K562 (cell line): ENCODE measurements around the gene MYO1D. TPM values are rescaled to one million over a fixed set of nuclear protein-coding genes. Genes with fewer than 3 reads are reported as not detected.

Experiments
- ATAC-seq: fragments of 200-7000 bp; cut with Tn5 transposase; 3 replicates; pipeline ENCODE4 v1.9.1; 2020; ENCODE audit warnings: moderate library complexity
- BruUV-seq: library from RNA; stranded (reverse); fragments of 400-500 nt; replicated peaks from 2 replicates; lab custom pipeline; 2021; lab: Mats Ljungman, UMichigan
- CTCF ChIA-PET: fragments of 300-600 bp; formaldehyde crosslinking; extraction: SDS; loops from one replicate; lab custom pipeline; 2021; ENCODE audit warnings: low intra/inter-chr PET ratio; lab: Yijun Ruan, JAX
- POLR2A ChIA-PET: fragments of 300-600, 350-650 bp; sonication (Branson Sonifier 250); formaldehyde crosslinking; extraction: SDS; loops from one replicate; lab custom pipeline; 2021; ENCODE audit warnings: antibody characterized with exemption, inconsistent platforms; lab: Yijun Ruan, JAX
- DNase-seq, 4 experiments: peaks; one replicate each; pipeline versions ENCODE4 v3.0.0 to v3.0.0-alpha.2; 2011 to 2018; ENCODE audit warnings: low spot score in 3 of 4, mixed read lengths in 3 of 4; ENCODE audit errors: extremely low read depth in 1 of 4
- FAIRE-seq: peaks from 2 replicates; lab custom pipeline; 2011; peaks lifted over from hg19 to GRCh38; lab: Jason Lieb, UNC
- H2AFZ ChIP-seq: 2 replicates; pipeline ENCODE4 v1.6.0; 2011; ENCODE audit warnings: low read depth, low read length, control low read depth, inconsistent platforms
- H3K27ac ChIP-seq: fragments of 200-600 bp; 3 replicates; pipeline ENCODE4 v1.8.0; 2011; ENCODE audit warnings: low read depth, mild to moderate bottlenecking, control low read depth, inconsistent platforms, low read length, moderate library complexity, mixed read lengths; ENCODE audit errors: extremely low read depth
- H3K27me3 ChIP-seq, 2 experiments: fragments of 300-600 bp in 1 of 2; 2 replicates in 1 of 2; 3 replicates in 1 of 2; pipeline versions ENCODE4 v1.6.0 to v1.8.0; 2011; ENCODE audit warnings: inconsistent platforms in 2 of 2, low read length in 2 of 2, mild to moderate bottlenecking in 1 of 2, mixed read lengths in 1 of 2, moderate library complexity in 1 of 2; ENCODE audit not compliant: control insufficient read depth in 2 of 2, insufficient read depth in 2 of 2
- H3K36me3 ChIP-seq: fragments of 300-600 bp; 3 replicates; pipeline ENCODE4 v1.8.0; 2011; ENCODE audit warnings: mild to moderate bottlenecking, low read length, inconsistent platforms; ENCODE audit not compliant: control insufficient read depth, insufficient read depth
- H3K4me1 ChIP-seq, 2 experiments: fragments of 200-600 bp in 1 of 2; replicated peaks in 1 of 2; 2 replicates in 1 of 2; 3 replicates in 1 of 2; pipeline versions ENCODE4 v1.5.1 to v1.8.0; 2011; ENCODE audit warnings: inconsistent platforms in 2 of 2, low read length in 2 of 2, mild to moderate bottlenecking in 1 of 2, mixed read lengths in 1 of 2, moderate library complexity in 1 of 2; ENCODE audit not compliant: control insufficient read depth in 2 of 2, insufficient read depth in 2 of 2
- H3K4me2 ChIP-seq: 2 replicates; pipeline ENCODE4 v1.6.1; 2011; ENCODE audit warnings: low read length, control low read depth, inconsistent platforms, mixed read lengths; ENCODE audit not compliant: insufficient read depth
- H3K4me3 ChIP-seq: fragments of 200-600 bp; sonication (generic), shearing (Covaris generic); 2 replicates; pipeline ENCODE4 v1.5.1; 2016; ENCODE audit warnings: control low read depth, inconsistent platforms
- H3K79me2 ChIP-seq: fragments of 200-600 bp; 3 replicates; pipeline ENCODE4 v1.8.0; 2011; ENCODE audit warnings: low read length, inconsistent platforms; ENCODE audit not compliant: control insufficient read depth, insufficient read depth
- H3K9ac ChIP-seq, 2 experiments: 2 replicates each; pipeline versions ENCODE4 v1.6.0 to v1.6.1; 2011; ENCODE audit warnings: low read depth in 2 of 2, low read length in 2 of 2, control low read depth in 1 of 2, inconsistent platforms in 1 of 2, mild to moderate bottlenecking in 1 of 2, mixed read lengths in 1 of 2; ENCODE audit not compliant: insufficient read depth in 1 of 2
- H3K9me1 ChIP-seq: one replicate; pipeline ENCODE4 v1.6.0; 2011; ENCODE audit warnings: inconsistent platforms, mild to moderate bottlenecking, low read length, moderate library complexity; ENCODE audit not compliant: control insufficient read depth, insufficient read depth
- H3K9me3 ChIP-seq: replicated peaks from 2 replicates; pipeline ENCODE4 v1.5.1; 2011; ENCODE audit warnings: low read depth, low read length, inconsistent platforms; ENCODE audit not compliant: control insufficient read depth, insufficient read depth
- H4K20me1 ChIP-seq: replicated peaks from 2 replicates; pipeline ENCODE4 v1.6.1; 2011; ENCODE audit warnings: low read length, inconsistent platforms, mixed read lengths; ENCODE audit not compliant: control insufficient read depth, insufficient read depth
- ELK3 ChIP-seq: fragments of 450-650 bp; formaldehyde crosslinking; IDR thresholded peaks from 2 replicates; pipeline ENCODE4 v1.4.0; 2020; ENCODE audit warnings: mild to moderate bottlenecking
- NFIC ChIP-seq: fragments of 450-650 bp; IDR thresholded peaks from 2 replicates; pipeline ENCODE4 v1.6.1; 2017; ENCODE audit warnings: mild to moderate bottlenecking, inconsistent platforms
- PATZ1 ChIP-seq: fragments of 250-450 bp; sonication (Bioruptor Pico); IDR thresholded peaks from 2 replicates; pipeline ENCODE4 v1.5.0; 2020; ENCODE audit warnings: mild to moderate bottlenecking, borderline replicate concordance
- WGBS: fragments of 100-300 bp; shearing (Covaris generic); methylation state at CpG from one replicate; pipeline ENCODE4 v1.1.6; 2016; ENCODE audit warnings: low coverage, mixed read lengths; ENCODE audit not compliant: insufficient coverage; ENCODE audit errors: missing lambda C conversion rate; 5-methylcytosine and 5-hydroxymethylcytosine counted together
- in situ Hi-C: fragments of 300-500 bp; cut with MboI; formaldehyde crosslinking; loops from 4 replicates; pipeline ENCODE4 v1.15.0; 2018; ENCODE audit warnings: inconsistent platforms, mixed read lengths
- intact Hi-C: fragments of 100-400 bp; cut with micrococcal nuclease; formaldehyde crosslinking; loops from 2 replicates; pipeline ENCODE4 v1.14.2; 2022
- polyA plus RNA-seq, 8 experiments: library from polyadenylated mRNA; depleted of rRNA in 4 of 8; stranded (reverse) in 5 of 8; unstranded in 3 of 8; fragments of >200 nt; fragmentation: Nextera tagmentation in 2 of 8; fragmentation: Illumina TruSeq in 1 of 8; extraction: Ambion mirVana in 2 of 8; extraction: Trizol in 1 of 8; gene quantifications; 2 replicates each; pipeline versions ENCODE4 v1.2.1 to v1.2.3, GENCODE V29; 2011 to 2014; ENCODE audit warnings: inconsistent platforms in 1 of 8, missing spikeins in 1 of 8
- total RNA-seq, 7 experiments: library from RNA; depleted of rRNA in 6 of 7; stranded (reverse); fragments of >200 nt in 6 of 7; fragmentation: Illumina TruSeq in 2 of 7; extraction: Trizol in 2 of 7; gene quantifications; 2 replicates each; pipeline versions ENCODE4 v1.2.1 to v1.2.3, GENCODE V29; 2011 to 2021; ENCODE audit warnings: low replicate concordance in 1 of 7

MYO1D gene
- total and polyA plus RNA-seq, 9 of the 15 experiments (the other 6 are each of a cell fraction or from before 2014, with no cell fraction given) = 2.1 to 71.2 (median 45.4) TPM

GRCh38 chr17:32907583-32907982, 30.7 kb upstream of the MYO1D start:
- no peak for FAIRE-seq
- peaks cover 9 to 46% of the 10 kb centered on the region in 2 experiments; a peak in 4 of 5 replicates for H3K4me1 ChIP-seq
- ChIA-PET POLR2A (interaction anchor here (0.5 kb wide), 1 partner anchor 645 kb away, joined by 3 read pairs; no protein-coding TSS in a partner anchor), CTCF (no interaction called here)
- H2AFZ ChIP-seq = no peak overlapping the region
- in situ Hi-C loops = loop anchor here (10.0 kb wide), 1 partner anchor 123 kb away; no protein-coding TSS in a partner anchor
- no peaks in the 10 kb centered on the region for H3K36me3 ChIP-seq
- ATAC-seq = no peak
- no peak overlapping the region for H3K9ac ChIP-seq
- no peak overlapping the region for H3K27ac ChIP-seq
- H3K9me1 ChIP-seq = no peaks in the 10 kb centered on the region
- no peak overlapping the region for H3K4me3 ChIP-seq
- WGBS = 65% methylated on average over 5 of the region's 6 CpGs
- TF ChIP-seq PATZ1 (CRISPR knock-in tag) = no peak
- no peak for TF ChIP-seq ELK3 (CRISPR knock-in tag)
- peak; percentile 61 for TF ChIP-seq NFIC
- TF ChIP-seq, all 486 proteins: peak for 1
- no TSS peak for BruUV-seq
- no peak for DNase-seq
- Histone ChIP-seq H3K27me3 (no peaks in the 10 kb centered on the region), H3K9me3 (no peaks in the 10 kb centered on the region; the same call in 1 of the 2 replicates), H4K20me1 (no peaks in the 10 kb centered on the region), H3K79me2 (no peaks in the 10 kb centered on the region), H3K4me2 (no peak overlapping the region)
- intact Hi-C loops = no loop called here
